HTR-8/SVneo (cell line): ENCODE results near the gene MT1A.
"Not testable (repeated sequence)": the region's sequence is repeated elsewhere in the genome, so short reads cannot be mapped to it uniquely, and the experiment has no call there.

Source experiments
- DNase-seq: peaks from one replicate; pipeline ENCODE4 v3.0.0; 2011; ENCODE audit warnings: low spot score, mixed read lengths; ENCODE audit not compliant: insufficient read length
- FAIRE-seq: peaks from 2 replicates; lab custom pipeline; 2011; peaks lifted over from hg19 to GRCh38; lab: Jason Lieb, UNC

Gene MT1A

DNA sequence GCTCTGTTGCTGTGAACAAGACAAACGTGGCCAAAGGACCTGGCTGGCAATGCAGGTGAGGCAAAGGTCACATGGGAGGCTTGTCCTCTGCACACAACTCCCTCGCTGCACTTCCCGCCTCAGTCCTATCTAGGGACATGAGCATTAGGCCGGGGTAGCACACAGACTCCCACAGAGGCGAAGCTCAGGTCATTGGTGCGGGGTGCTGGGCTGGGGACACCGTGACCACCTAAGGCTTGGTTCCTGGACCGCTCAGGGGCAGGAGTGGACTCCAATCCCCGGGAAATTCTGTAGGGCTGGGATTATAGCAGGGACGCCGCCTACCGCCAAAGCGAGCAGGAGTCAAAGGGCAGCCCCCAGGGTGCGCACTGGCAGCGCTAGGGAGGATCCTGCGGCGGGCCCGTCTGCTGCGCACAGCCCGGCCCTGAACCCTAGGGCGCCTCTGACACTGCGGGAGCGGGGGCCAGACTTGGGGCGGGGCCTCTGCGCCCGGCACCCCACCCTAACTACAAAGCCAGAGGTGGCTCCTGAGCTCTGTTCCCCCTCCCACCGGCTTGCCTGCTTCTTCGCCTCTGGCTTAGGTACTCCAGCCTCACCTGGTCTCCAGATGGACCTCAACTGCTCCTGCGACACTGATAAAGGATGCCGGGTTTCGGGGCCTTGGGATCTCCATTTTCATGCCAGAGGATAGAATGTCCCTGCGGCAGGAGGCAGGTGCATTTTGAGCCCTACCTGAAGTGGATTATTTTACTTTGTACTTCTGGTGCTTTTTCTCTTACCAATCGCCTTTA is 9.4 kb downstream of the MT1A start:
- DNase-seq: no peak
- FAIRE-seq: no peak

DNA sequence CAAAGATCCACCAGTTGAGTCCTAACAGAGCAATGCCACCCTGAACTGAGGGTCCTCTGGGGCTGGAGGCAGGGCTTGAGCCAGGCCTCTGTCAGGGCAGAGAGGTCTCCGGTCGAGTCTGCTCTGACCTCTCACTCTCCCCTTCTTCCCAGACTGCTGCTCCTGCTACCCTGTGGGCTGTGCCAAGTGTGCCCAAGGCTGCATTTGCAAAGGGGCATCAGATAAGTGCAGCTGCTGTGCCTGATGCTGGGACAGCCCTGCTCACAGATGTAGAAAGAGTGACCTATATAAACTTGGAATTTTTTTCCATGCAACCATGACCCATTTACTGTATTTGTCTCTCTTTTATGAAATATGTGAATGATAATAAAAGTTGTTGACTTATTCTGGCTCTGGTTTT is 10.8 kb downstream of the MT1A start:
- FAIRE-seq (no peak), DNase-seq (no peak)

DNA sequence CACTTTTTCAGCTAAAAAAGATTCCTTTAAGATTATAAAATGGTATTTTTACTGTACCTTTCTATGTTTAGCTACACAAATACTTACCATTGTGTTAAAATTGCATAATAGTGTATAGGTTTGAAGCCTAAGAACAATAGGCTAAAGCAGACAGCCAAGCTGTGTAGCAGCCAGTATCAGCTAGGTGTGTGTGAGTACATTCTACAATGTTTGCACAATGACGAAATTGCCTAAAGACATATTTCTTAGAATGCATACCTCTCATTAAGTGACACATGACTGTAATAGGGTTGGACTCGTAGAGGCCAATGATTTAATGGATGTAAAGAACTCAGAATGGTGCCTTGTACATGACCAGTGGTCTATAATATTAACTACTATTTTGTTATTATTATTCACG is 11.4 kb downstream of the MT1A start:
- no peak for DNase-seq
- no peak for FAIRE-seq

DNA sequence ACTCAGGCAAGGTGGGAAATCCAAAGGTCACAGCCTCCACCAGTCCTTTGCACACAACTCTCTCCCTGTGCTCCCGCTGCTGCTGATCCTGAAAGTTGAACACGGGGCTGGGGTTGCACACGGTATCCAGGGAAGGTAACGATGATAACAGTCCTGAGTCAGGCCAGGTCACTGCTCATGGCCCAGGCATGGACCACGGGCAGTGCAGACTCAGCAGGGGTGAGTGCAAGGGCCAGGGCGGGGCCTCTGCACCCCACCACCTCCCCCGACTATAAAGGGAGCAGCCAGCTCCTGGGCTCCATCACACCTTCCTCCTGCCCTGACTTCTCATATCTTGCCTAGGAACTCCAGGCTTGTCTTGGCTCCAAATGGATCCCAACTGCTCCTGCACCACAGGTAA is 13.1 kb downstream of the MT1A start, which contains the start of gene MT1B:
Gene MT1B (plus strand): TSS at position 301 of the 400 bp plus-strand sequence. CDS start 68 bp downstream, at position 369.
- FAIRE-seq (no peak), DNase-seq (no peak)

DNA sequence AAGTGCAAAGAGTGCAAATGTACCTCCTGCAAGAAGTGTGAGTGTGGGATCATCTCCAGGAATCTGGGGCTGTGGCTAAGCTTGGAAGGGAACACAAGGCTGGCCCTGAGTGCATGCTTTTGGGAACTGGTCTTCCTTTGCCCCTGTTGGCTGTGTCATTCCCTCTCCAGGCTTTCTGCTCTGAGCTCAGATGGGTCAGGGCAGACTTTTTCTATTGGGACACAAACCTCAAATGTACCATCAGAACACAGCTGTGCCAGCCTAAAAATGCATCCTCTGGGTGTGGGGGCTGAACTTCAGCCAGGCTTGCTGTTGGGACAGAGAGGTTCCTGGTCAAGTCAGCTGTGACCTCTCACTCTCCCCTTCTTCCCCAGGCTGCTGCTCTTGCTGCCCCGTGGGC is 14.1 kb downstream of the MT1A start:
- FAIRE-seq (no peak), DNase-seq (no peak)

DNA sequence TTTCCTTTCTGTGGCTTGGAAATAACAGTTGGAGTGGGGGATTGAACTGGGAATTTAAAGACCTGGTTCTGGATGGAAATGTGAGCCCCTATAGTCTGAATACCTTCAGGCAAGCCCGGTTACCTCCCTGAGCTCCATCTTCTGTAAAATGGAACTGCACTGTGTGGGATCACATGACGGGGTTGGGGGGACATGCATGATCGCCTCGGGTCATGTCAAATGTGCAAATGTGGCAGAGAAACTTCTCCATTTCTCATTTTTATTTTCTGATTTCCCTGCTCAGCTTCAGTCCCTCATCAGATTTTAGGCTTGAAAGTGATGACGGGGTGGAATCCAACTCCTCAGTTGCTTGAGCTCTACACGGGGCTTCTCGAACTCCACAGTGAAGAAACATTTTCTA is 14.8 kb downstream of the MT1A start:
- DNase-seq (no peak), FAIRE-seq (no peak)

DNA sequence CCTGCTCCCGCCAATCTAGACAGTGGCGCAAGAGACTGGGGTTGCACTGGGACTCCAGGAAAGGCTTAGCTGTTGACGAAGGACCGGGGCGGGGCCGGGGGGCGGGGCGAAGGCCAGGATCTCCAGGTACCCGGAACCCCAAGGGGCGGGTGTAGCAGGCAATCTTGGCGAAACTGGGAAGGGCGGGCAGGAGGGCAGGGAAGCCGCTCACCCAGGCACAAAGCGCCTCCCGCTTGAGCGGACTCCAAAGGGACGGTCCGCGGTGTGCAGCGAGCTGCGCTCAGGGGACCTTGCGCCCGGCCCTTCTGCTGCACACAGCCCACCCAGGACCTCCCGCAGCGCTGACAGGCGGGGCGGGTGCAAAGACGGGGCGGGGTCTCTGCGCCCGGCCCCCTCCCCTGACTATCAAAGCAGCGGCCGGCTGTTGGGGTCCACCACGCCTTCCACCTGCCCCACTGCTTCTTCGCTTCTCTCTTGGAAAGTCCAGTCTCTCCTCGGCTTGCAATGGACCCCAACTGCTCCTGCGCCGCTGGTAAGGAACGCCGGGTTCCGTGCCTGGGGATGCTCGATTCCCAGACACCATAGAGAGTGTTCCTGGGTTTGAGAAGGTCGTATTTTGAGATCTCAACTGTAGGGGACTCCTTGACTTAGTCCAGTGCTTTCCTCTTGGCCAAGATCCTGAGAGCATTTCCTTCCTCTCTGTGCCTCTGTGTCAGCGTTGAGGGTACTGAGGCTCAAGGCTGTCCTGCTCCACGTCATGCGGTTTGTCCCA is 19.3 kb downstream of the MT1A start, which contains the start of gene MT1F:
Gene MT1F (plus strand): TSS at position 405 of the 772 bp plus-strand sequence. CDS start 100 bp downstream, at position 505.
- peak; percentile 28 for FAIRE-seq
- peak; percentile 69 for DNase-seq

DNA sequence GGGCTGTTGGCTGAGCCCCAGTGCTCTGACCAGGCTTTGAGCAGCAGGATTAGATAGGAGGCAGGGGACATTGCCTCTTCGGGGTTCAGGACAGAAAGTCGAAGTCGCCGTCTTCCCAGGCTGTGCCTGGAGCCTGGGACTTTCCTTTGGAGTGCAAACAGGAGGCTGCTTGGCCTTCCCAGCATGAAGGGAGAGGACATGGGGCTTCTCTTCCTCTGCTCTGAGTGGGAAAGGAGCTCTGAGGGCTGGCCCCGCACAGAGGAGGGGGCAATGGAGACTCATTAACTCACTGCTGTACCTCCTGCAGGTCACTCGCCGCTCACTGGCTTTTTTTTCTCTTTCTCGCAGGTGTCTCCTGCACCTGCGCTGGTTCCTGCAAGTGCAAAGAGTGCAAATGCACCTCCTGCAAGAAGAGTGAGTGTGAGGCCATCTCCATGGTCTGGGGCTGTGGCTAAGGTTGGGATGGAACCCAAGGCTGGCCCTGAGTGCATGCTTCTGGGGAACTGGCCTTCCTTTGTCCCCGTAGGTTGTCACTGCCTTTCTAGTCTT is 19.9 kb downstream of the MT1A start:
- FAIRE-seq: no peak

DNA sequence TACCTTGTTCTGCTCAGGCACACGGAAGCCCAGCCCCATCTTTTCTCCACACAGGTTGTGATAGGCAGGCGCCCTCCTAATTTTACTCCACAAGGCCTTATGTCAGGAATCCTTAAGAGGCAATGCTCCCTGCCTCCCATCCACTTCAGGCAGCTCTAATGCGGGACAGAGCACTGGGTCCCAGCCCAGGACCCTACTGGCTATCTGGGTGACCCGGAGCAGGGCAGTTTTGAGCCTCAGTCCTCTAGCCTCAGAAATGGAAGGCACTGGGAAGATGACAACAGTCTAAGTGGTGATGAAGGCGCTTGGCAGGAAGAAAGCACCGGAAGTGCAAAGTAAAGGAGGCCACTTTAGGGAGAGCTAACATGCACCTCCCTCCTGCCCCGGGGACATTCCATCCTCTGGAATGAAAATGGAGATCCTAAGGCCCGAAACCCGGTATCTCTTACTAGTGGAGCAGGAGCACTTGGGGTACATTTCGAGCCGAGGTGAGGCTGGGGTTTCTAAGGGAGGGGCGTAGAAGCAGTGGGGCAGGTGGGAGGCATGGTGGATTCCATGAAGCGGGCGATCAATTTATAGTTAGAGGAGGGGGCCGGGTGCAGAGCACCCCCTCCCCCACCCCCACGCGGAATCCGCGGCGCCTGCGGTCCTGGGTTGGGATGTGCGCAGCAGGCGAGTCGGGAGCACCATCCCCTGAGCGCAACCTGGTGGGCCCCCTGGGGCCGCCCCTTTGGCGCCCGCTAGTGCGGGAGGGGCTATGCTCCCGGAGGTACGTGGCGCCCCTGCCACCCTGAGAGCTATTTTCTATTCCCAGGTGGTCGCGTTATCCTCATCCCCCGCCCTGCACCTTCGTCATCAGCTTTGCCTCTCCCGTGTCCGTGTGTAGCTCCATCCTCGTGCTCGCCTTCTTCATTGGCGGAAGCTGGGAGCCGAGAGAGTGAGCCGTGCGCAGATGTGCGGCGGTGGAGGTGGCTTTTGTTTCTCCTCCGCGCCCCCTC is 24.2 kb downstream of the MT1A start:
- DNase-seq (no peak), FAIRE-seq (no peak)

More for the DNA sequence above, 19.9 kb downstream of the MT1A start:
- DNase-seq: no peak

DNA sequence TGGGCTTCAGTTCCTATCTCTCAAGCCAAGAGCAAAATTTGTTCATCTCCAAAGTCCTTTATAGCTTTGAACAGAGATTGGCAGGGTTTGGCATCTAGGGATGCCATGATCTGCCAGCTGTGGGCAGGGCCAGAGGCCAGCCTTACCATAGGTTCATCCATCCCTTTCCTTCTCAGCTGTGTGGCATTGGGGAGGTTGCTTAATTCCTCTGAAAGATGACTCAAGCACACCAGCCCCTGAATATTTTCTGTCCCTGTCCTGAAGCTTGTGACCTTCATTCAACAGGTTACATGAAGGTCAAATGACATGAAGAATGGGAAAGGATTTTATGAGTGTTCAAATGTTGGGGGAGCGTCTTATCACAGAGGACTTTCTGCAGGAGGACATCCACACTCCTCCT is 26.0 kb downstream of the MT1A start:
- DNase-seq (no peak), FAIRE-seq (no peak)

DNA sequence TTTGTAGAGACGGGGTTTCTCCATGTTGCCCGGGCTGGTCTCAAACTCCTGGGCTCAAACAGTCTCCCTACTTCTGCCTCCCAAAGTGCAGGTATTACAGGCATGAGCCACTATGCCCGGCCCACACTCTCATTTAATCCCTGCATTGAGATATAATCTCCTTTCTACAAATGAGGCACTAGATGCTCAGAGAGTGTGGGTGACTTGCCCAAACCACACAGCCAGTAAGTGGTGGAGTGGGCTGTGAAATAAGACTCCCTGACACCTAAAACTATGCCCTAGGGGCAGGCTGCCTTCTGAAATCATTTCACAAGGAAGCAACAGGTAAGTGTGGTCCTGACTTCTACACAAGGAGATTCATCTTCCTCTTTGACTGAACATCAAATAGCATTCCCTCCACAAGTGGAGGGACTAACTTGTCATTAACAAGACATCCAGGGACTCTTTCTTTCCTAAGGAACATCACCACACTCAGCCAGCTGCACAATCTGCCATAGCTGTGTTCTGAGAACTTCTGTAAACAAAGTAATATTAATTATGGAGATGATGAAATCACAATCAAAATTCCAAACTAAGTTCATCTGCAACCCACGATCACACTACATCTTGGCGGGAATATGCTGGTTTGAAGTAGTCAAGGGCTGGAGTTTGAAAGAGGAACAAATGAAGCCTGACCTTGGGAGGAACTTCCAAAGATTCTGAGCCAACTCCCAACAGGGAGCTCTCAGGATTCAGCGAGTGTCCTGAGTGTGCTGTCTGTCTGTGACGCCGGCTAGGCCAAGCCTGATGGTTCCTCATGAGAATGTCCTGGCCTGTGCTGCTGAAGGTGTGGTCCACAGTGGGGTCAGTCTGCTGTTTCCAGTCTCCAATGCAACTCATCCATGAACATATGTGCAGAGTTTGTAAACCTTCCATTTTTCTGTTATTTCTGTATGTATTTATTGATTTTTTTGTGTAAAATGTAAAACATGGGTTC is 27.1 kb downstream of the MT1A start:
- DNase-seq: not testable (repeated sequence)
- peak; percentile 66 for FAIRE-seq

DNA sequence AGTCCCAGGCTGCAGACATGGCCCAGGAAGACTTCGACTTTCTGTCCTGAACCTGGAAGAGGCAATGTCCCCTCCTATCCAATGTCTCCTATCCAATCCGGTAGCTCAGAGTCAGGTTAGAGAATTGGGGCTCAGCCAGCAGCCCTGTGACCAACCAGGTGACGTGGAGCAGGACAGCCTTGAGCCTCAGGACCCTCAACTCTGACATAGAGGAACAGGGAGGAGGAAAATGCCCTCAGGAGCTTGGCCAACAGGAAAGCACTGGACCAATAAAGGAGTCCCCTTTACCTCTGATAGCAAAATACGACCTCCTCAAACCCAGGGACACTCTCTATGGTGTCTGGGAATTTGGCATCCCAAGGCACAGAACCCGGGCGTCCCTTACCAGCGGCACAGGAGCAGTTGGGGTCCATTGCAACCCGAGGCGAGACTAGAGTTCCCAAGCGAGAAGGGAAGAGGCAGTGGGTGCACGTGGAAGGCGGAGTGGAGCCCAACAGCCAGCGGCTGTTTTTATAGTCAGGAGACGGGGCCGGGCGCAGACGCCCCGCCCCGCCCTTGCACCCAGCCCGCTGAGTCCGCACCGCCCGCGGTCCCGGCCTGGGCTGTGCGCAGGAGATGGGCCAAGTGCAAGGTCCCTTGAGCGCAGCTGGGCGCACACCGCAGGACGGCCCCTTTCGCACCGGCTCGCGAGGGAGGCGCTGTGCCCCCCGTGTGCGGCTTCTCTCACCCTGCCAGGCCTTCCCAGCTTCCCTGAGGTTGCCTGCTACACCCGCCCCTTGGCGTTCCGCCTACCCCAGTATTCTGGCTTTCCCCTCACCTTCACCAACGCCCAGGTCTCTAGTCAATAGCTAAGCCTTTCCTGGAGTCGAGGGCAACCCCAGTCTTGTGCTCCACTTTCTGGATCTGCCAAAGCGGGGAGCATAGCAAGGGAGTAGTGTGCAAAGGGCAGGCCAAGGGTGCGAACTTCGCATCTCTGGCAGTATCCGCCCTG is 29.4 kb downstream of the MT1A start, which contains the start of gene MT1G:
Gene MT1G (minus strand): TSS at position 485 of the 991 bp plus-strand sequence. CDS start 72 bp downstream, at position 413.
- DNase-seq (no peak), FAIRE-seq (no peak)

DNA sequence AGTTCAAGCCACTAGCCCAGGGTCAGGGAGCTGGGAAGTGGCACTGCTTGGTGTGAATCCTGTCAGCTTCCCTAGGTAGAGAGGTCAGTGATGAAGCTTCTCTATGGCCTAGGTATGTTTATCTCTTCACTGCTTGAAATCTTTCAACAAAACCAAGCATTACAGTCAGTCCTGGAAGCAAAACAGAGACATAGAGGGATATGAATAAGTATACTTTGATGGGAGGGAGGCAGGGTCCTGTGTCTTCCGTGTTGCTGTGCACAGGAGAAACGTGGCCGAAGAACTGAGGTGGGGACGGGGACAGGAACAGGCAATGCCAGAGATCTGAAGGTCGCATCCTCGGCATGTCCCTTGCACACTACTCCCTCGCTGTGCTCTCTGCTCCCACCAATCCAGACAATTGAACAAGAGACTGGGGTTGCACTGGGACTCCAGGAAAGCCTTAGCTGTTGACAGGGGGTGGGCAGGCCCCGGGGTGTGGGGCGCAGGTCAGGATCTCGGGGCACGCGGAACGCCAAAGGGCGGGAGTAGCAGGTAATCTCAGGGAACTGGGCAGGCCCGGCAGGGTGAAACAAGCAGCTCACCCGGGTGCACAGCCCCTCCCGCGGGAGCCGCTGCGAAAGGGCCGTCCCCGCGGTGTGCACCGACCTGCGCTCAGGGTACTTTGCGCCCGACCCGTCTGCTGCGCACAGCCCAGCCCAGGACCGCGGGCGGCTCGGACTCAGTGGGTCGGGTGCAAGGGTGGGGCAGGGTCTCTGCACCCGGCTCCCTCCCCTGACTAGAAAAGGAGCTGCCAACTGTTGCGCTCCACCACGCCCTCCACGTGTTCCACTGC is 30.8 kb downstream of the MT1A start, which contains the start of gene MT1H:
Gene MT1H (plus strand): TSS at position 810 of the 835 bp plus-strand sequence. CDS start 71 bp downstream, outside the sequence.
- DNase-seq (no peak), FAIRE-seq (no peak)

DNA sequence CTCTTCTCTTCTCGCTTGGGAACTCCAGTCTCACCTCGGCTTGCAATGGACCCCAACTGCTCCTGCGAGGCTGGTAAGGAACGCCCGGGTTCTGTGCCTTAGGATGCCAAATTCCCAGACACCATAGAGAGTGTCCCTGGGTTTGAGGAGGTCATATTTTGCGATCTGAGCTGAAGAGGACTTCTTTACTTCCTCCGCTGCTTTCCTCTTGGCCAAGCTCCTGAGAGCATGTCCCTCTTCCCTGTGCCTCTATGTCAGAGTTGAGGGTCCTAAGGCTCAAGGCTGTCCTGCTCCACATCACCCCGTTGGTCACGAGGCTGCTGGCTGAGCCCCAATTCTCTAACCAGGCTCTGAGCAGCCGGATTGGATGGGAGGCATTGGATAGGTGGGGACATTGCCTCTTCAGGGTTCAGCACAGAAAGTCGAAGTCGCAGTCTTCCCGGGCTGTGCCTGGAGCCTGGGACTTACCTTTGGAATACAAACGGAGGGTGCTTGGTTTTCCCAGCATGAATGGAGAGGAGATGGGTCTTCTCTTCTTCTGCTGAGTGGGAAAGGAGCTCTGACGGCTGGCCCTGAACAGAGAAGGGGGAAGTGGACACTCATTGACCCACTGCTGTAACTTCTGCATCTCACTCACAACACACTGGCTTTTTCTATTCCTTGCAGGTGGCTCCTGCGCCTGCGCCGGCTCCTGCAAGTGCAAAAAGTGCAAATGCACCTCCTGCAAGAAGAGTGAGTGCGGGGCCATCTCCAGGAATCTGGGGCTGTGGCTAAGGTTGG is 31.6 kb downstream of the MT1A start:
- DNase-seq (no peak), FAIRE-seq (no peak)

DNA sequence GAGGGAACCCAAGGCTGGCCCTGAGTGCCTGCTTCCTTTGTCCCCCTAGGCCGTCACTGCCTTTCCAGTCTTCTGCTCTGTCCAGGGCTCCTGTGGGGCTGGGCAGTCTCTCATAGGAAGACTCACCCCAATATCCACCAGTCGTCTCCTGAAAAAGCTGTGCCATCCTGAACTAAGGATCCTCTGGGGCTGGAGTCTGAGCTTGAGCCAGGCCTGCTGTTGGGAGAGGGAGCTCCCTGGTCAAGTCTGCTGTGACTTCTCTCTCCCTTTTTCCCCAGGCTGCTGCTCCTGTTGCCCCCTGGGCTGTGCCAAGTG is 32.1 kb downstream of the MT1A start:
- FAIRE-seq (no peak), DNase-seq (no peak)

DNA sequence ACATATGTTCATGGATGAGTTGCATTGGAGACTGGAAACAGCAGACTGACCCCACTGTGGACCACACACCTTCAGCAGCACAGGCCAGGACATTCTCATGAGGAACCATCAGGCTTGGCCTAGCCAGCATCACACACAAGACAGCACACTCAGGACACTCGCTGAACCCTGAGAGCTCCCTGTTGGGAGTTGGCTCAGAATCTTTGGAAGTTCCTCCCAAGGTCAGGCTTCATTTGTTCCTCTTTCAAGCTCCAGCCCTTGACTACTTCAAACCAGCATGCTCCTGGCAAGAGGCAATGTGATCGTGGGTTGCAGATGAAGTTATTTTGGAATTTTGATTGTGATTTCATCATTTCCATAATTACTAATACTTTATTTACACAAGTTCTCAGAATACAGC is 33.2 kb downstream of the MT1A start:
- not testable (repeated sequence) for DNase-seq, FAIRE-seq
